ENCODE measurements around the gene HIGD2A. TPM values are rescaled to one million over a fixed set of nuclear protein-coding genes. Genes with fewer than 3 reads are reported as not detected.

The HIGD2A gene
- total and polyA plus RNA-seq, 2 of the 13 experiments (the other 11 are each of a cell fraction or from before 2014, with no cell fraction given), result 89.2 to 146 TPM

DNA sequence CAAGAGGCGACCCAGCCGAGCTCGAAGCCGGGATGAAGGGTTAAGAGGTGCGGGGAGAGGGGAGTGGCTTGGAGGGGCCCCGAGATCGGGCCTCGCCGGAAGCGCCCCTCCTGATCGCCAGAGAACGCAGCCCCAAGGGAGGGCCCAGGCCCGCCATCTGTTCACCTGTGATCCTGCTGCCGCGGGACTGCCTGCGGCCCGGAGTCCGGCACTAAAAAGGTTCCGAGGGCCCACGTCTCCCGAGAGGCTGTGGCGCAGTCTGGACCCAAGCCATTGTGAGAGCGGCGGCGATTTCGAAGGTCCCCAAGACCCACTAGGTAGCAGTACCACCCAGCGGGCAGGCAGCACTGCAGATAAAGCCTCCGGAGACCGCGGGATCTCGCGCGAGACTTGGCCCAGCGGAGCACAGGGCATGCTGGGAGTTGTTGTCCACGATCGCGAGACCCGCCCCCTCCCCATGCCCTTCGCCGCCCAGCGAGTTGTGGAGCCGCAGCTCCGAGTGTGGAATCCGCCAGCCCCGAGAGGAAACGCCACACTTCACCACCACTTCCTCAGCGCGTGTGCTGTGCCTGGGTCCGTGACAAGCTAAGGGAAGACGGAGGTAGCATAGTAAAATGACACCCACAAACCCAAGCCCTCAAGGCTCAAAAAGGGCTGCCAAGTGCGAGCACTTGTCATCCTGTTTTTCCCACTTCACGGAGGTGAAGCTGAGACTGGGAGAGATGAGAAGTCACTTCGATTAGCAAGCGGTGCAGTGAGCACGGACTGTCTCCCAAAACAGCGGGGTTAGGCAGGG is 26.9 kb upstream of the HIGD2A start, which contains the start of gene KIAA1191 (continued):
- peak; percentile 37 for TF ChIP-seq TBL1XR1 (IDR thresholded peaks at IDR 0.05; ENCODE audit: borderline replicate concordance, low read length, partially characterized antibody)
- TF ChIP-seq, protein P1, sequence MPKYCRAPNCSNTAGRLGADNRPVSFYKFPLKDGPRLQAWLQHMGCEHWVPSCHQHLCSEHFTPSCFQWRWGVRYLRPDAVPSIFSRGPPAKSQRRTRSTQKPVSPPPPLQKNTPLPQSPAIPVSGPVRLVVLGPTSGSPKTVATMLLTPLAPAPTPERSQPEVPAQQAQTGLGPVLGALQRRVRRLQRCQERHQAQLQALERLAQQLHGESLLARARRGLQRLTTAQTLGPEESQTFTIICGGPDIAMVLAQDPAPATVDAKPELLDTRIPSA (CRISPR knock-in tag; IDR thresholded peaks at IDR 0.05; ENCODE audit: borderline replicate concordance), result no peak
- TF ChIP-seq ZSCAN12 (CRISPR knock-in tag; IDR thresholded peaks at IDR 0.05), result no peak
- no peak for TF ChIP-seq SRY (CRISPR knock-in tag; IDR thresholded peaks at IDR 0.05)
- TF ChIP-seq, protein P2, sequence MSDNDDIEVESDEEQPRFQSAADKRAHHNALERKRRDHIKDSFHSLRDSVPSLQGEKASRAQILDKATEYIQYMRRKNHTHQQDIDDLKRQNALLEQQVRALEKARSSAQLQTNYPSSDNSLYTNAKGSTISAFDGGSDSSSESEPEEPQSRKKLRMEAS (IDR thresholded peaks at IDR 0.05), result peak; percentile 69
- TF ChIP-seq, protein P3, sequence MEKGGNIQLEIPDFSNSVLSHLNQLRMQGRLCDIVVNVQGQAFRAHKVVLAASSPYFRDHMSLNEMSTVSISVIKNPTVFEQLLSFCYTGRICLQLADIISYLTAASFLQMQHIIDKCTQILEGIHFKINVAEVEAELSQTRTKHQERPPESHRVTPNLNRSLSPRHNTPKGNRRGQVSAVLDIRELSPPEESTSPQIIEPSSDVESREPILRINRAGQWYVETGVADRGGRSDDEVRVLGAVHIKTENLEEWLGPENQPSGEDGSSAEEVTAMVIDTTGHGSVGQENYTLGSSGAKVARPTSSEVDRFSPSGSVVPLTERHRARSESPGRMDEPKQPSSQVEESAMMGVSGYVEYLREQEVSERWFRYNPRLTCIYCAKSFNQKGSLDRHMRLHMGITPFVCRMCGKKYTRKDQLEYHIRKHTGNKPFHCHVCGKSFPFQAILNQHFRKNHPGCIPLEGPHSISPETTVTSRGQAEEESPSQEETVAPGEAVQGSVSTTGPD (CRISPR knock-in tag; IDR thresholded peaks at IDR 0.05), result no peak
- no peak for TF ChIP-seq SMC3 (IDR thresholded peaks at IDR 0.05; ENCODE audit: low read length)
- TF ChIP-seq PTBP1 (IDR thresholded peaks at IDR 0.05; ENCODE audit: low read depth, low read length, poor library complexity, severe bottlenecking), result no peak
- TF ChIP-seq, protein P4, sequence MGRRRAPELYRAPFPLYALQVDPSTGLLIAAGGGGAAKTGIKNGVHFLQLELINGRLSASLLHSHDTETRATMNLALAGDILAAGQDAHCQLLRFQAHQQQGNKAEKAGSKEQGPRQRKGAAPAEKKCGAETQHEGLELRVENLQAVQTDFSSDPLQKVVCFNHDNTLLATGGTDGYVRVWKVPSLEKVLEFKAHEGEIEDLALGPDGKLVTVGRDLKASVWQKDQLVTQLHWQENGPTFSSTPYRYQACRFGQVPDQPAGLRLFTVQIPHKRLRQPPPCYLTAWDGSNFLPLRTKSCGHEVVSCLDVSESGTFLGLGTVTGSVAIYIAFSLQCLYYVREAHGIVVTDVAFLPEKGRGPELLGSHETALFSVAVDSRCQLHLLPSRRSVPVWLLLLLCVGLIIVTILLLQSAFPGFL (CRISPR knock-in tag; IDR thresholded peaks at IDR 0.05), result 0 out of 2 replicates have a peak, but pooled peaks have one; percentile 22
- peak; percentile 64 for TF ChIP-seq ZNF331 (CRISPR knock-in tag; IDR thresholded peaks at IDR 0.05)
- TF ChIP-seq ZNF841 (CRISPR knock-in tag; IDR thresholded peaks at IDR 0.05; ENCODE audit: borderline replicate concordance), result no peak
- TF ChIP-seq, protein P5, sequence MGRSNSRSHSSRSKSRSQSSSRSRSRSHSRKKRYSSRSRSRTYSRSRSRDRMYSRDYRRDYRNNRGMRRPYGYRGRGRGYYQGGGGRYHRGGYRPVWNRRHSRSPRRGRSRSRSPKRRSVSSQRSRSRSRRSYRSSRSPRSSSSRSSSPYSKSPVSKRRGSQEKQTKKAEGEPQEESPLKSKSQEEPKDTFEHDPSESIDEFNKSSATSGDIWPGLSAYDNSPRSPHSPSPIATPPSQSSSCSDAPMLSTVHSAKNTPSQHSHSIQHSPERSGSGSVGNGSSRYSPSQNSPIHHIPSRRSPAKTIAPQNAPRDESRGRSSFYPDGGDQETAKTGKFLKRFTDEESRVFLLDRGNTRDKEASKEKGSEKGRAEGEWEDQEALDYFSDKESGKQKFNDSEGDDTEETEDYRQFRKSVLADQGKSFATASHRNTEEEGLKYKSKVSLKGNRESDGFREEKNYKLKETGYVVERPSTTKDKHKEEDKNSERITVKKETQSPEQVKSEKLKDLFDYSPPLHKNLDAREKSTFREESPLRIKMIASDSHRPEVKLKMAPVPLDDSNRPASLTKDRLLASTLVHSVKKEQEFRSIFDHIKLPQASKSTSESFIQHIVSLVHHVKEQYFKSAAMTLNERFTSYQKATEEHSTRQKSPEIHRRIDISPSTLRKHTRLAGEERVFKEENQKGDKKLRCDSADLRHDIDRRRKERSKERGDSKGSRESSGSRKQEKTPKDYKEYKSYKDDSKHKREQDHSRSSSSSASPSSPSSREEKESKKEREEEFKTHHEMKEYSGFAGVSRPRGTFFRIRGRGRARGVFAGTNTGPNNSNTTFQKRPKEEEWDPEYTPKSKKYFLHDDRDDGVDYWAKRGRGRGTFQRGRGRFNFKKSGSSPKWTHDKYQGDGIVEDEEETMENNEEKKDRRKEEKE (IDR thresholded peaks at IDR 0.05), result no peak
- TF ChIP-seq, protein P6, sequence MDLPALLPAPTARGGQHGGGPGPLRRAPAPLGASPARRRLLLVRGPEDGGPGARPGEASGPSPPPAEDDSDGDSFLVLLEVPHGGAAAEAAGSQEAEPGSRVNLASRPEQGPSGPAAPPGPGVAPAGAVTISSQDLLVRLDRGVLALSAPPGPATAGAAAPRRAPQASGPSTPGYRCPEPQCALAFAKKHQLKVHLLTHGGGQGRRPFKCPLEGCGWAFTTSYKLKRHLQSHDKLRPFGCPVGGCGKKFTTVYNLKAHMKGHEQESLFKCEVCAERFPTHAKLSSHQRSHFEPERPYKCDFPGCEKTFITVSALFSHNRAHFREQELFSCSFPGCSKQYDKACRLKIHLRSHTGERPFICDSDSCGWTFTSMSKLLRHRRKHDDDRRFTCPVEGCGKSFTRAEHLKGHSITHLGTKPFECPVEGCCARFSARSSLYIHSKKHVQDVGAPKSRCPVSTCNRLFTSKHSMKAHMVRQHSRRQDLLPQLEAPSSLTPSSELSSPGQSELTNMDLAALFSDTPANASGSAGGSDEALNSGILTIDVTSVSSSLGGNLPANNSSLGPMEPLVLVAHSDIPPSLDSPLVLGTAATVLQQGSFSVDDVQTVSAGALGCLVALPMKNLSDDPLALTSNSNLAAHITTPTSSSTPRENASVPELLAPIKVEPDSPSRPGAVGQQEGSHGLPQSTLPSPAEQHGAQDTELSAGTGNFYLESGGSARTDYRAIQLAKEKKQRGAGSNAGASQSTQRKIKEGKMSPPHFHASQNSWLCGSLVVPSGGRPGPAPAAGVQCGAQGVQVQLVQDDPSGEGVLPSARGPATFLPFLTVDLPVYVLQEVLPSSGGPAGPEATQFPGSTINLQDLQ (CRISPR knock-in tag; IDR thresholded peaks at IDR 0.05), result no peak
- 0 out of 2 replicates have a peak, but pooled peaks have one; percentile 40 for TF ChIP-seq DNMT3B (CRISPR knock-in tag; conservative IDR thresholded peaks at IDR 0.05)
- TF ChIP-seq, protein P7, sequence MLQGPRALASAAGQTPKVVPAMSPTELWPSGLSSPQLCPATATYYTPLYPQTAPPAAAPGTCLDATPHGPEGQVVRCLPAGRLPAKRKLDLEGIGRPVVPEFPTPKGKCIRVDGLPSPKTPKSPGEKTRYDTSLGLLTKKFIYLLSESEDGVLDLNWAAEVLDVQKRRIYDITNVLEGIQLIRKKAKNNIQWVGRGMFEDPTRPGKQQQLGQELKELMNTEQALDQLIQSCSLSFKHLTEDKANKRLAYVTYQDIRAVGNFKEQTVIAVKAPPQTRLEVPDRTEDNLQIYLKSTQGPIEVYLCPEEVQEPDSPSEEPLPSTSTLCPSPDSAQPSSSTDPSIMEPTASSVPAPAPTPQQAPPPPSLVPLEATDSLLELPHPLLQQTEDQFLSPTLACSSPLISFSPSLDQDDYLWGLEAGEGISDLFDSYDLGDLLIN (CRISPR knock-in tag; IDR thresholded peaks at IDR 0.05; ENCODE audit: borderline replicate concordance), result no peak
- TF ChIP-seq, protein P8, sequence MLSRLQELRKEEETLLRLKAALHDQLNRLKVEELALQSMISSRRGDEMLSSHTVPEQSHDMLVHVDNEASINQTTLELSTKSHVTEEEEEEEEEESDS (CRISPR knock-in tag; IDR thresholded peaks at IDR 0.05; ENCODE audit: borderline replicate concordance), result no peak
- TF ChIP-seq KDM5B (CRISPR knock-in tag; IDR thresholded peaks at IDR 0.05; ENCODE audit: borderline replicate concordance), result peak; percentile 75; the same call in 1 of the 2 replicates

All from HepG2 (cell line).